Activated CD4-positive, alpha-beta T cell treated with anti-CD3 and anti-CD28 coated beads, Interleukin-2, Interleukin-6, amounts not matched to agents 100 ng/mL and 50 ng/mL, durations not matched to agents 16 hours and 8 hours (primary cell): ENCODE data around the gene UBE2L3.

ENCODE experiments used
- DNase-seq: peaks from one replicate; pipeline ENCODE4 v3.0.0-alpha.2; 2020

UBE2L3 gene

DNA sequence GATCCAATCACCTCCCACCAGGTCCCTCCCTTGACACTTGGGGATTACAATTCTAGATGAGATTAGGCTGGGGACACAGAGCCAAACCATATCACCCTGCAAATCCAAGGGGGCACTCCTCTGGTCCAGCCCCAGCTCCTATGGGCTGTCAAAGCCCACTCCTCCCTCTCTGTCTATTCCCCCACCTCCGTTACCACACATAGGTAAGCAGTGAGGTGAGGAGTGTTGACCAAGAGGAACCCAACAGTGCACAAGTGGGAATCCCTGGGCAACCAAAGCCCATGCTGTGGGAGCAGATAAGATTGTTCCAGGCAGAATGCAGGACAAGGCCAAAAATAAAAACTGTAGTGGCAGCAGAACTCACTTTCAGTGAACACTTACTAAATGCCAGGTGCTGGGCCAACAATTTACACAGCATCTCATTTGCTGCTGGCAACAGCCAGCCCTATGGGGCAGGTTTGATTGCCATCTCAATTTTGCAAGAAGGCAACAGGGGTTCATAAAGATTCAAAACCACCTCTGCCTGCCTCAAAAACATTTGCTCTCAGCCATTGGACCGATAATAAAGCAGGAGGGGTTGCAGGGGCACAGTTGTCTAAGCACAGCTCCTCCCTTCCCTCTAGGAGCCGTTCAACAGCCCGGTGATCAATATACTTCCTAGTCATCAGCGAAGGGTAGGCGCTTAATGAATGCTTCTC lies 83.5 kb downstream of the UBE2L3 start:
- peak; percentile 40 for DNase-seq

GRCh38 chr22:21651521-21652009 lies 84.1 kb downstream of the UBE2L3 start:
- DNase-seq: no peak

DNA sequence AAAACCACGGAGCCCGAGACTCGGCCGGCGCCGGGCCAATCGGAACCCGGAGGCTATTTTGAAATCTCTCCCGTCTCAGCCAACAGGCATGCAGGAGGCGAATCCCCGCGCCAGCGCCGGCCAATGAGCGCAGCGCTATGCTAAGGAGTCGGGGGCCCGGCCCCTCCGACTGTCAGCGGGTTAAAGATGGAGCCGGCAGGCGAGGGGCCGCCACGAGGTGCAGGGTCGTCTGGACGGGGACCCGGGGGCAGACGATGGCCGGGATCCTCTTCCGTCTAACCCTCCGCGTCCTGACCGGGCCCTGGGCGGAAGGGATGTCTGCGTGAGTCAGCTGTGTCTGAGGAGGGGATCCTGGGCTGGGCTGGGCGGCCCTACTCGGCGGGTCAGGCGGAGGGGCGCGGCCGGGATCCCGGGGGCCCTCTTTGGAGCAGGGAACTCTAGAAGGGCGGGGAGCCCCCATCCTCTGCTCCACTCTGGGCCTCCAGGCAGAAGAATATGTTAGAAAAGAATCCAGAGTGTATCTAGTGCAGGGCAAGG lies 84.6 kb downstream of the UBE2L3 start:
- peak; percentile 96 for DNase-seq

DNA sequence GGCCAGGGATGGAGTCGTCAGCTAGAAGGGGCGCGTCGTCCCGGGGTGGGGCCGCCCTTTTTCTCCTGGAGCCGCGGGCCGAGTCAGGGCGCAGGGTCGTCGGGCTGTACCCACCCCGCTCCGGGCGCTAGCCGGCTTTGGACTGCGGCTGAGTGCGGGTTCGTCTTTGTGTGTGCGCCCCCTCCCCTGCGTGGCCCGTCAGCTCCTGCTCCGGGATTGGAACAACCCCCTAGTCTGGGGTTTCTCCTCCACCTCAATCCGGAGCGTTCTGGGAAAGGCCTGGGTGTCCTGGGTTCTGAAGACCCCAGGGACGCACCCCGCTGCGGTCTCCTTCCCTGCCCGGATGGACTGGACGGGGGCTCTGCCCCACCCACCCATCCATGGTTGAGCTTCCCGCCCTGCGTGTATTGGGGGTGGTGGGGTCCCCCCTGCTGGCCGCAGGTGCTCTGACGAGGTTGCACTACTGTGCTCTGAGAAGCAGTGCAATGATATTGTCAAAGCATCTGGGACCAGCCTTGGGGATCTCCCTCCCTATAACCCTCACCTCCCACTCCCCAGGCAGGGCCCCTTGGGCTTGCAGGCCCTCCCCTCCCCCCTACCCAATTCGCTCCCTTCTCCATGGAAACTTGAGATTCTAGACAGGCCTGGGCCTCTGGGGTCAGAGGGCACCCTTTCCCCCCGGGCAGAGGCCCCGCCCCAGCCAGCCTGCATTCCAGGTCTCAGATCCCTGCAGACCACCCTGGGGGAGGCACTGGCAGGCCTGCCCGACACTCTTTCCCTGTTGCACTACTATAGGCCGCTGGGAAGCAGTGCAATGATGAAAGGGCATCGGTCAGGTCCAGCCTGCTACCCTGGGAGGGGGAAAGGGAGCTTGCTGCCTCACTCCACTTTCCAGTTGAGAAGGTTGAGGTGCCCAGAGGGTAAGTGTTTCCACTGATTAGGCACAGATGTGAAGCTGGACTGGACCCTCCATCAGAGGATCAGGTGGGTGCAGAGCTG lies 85.3 kb downstream of the UBE2L3 start:
- DNase-seq: no peak

DNA sequence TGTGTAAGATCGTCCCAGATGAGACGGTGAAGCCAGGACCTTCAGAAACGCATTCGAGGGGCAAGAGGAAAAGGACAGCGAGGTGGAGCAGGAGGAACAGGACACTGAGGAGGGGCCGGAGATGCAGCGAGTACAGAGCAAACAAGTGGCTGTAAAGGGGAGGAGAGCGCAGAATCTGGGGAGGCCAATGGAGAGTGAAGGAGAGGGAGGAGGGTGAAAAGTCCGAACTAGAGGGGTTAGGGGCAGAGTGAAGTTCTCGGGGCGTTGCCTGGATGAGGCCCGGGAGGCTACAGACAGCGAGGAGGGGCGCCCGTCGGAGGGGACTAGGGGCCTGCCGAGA lies 89.5 kb downstream of the UBE2L3 start:
- DNase-seq: no peak

- DNase-seq: peak; percentile 90
These were observed 90.0 kb downstream of the UBE2L3 start for GRCh38 chr22:21657360-21658032.

DNA sequence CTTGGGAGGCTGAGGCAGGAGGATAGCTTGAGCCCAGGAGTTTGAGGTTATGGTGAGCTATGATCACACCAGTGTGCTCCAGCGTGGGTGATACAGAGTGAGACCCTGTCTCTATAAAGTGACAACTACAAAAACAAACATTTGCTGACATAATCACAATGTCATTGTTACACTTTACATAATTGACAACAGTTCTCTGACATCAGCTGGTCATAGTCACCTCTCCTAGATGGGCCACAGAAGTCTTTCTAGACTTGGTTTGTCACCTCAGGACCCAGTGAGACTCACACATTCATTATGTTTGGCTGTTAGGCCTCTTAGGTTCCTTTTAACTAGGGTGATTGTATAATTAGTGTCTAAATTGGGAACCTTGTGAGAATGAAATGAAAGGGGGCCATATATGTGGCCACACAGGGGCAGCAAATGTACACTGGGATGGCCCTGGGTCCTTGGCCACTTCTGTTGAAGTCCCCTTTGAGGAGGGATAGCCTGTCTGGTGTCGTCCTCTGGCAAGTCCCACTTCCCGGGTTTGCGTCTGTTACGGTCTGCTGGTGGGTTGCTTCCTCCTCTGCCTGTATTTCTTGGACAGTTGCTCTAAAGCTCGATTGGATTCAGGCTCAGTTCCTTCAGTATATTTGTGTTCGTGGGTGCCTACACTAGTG lies 92.5 kb downstream of the UBE2L3 start:
- no peak for DNase-seq

GRCh38 chr22:21660904-21661303 lies 93.4 kb downstream of the UBE2L3 start:
- no peak for DNase-seq

DNA sequence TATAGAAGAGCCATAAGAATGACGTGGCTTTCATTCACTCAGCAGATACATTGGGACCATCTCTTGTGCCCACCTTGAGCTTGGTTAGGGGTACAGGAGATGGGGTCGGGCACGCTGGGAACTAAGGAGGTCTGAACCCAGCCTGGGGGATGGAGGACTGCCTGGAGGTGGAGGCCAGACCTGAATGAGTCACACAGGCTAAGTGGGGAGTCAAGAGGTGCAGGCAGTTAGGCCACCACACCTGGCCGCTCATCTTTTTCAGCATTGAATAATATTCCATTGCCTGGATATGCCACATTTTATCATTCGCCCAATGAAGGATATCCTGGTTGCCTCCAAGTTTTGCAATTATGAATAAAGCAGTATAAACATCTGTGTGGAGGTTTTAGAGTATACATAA lies 94.5 kb downstream of the UBE2L3 start:
- no peak for DNase-seq

DNA sequence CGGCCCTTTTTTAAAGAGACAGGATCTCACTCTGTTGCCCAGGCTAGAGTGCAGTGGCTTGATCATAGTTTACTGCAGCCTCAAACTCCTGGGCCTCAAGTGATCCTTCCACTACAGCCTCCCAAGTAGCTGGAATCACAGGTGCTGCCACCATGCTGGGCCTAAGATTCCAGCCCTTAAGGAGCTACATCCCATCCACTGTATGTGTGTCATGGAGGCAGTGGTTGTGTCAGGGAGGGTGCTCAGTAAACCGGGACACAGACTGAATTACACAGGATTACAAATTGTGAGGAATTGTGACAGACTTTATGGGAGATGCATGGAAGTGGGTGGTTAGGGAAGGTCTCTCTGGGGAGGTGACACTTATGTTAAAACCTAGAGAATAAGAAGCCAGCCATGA lies 96.2 kb downstream of the UBE2L3 start:
- no peak for DNase-seq

- DNase-seq: no peak
These were observed 97.7 kb downstream of the UBE2L3 start for GRCh38 chr22:21665047-21665851.

- no peak for DNase-seq
These were observed 99.3 kb downstream of the UBE2L3 start for GRCh38 chr22:21666786-21667185.

GRCh38 chr22:21669026-21669425 lies 101.5 kb downstream of the UBE2L3 start:
- no peak for DNase-seq

DNA sequence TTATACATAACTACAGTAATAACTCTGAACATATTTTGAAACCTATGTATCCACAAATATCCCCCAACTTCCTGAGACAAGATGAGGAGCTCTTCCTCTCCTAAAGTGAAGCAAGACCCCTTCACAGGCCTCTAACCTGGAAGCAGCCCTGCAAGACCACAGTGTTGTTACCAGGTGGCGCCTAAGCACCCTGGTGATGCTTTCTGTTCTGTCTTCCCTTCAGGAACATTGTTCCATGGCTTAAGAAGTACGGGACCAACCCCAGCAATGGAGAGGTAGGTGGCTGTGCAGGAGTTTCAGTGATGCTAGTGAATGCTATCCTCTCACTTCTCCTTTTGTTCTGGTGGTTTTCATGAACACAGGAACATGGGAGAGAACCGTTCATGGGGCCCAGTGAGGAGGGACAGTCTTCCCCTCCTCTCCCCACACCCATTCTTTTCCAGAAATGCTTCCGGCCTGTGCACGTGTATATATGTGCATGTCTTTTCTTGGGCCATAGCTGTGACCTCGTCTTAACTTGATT lies 104.7 kb downstream of the UBE2L3 start:
- no peak for DNase-seq
